Left renal pelvis (tissue), 4 donors: Measurements from ENCODE around the gene NEDD1. TPM values are rescaled to one million over a fixed set of nuclear protein-coding genes. Genes with fewer than 3 reads are reported as not detected.

ENCODE experiments used
- DNase-seq, 4 donors: peaks; one replicate each; pipeline ENCODE4 v3.0.0-alpha.2; 2013; ENCODE audit warnings: low read depth in 4 of 4, low spot score in 3 of 4
- polyA plus RNA-seq, 4 donors: library from polyadenylated mRNA; unstranded; fragments of 120-200 nt; gene quantifications; one replicate each; pipeline ENCODE4 v1.2.1, GENCODE V29; 2013; ENCODE audit not compliant: insufficient read length in 4 of 4

Gene NEDD1
- polyA plus RNA-seq, 4 donors: 31.1 to 45.7 (median 37.7) TPM

DNA sequence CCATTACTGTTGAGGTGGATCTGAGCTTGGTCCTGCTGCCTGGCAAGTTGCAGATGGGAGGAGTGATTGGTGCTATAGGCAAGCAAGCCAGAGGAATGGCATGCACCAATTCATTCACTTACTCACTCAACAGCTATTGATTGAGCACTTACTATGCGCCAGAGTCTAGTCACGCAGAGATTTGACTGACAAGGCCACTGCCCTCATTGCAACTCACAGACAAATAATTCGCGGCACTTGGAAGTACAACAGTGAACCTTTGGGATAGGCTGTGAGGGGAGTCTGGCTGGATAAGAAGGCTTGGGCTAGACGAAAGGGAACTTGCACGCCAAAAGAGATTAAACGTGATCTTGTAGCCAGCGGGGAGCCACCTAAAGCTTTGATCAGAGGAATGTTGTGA, 96.2 kb downstream of the NEDD1 start:
- DNase-seq: no peak
